Measurements from ENCODE around the gene UEVLD.
"Not testable (repeated sequence)": the region's sequence is repeated elsewhere in the genome, so short reads cannot be mapped to it uniquely, and the experiment has no call there.

Gene UEVLD

DNA sequence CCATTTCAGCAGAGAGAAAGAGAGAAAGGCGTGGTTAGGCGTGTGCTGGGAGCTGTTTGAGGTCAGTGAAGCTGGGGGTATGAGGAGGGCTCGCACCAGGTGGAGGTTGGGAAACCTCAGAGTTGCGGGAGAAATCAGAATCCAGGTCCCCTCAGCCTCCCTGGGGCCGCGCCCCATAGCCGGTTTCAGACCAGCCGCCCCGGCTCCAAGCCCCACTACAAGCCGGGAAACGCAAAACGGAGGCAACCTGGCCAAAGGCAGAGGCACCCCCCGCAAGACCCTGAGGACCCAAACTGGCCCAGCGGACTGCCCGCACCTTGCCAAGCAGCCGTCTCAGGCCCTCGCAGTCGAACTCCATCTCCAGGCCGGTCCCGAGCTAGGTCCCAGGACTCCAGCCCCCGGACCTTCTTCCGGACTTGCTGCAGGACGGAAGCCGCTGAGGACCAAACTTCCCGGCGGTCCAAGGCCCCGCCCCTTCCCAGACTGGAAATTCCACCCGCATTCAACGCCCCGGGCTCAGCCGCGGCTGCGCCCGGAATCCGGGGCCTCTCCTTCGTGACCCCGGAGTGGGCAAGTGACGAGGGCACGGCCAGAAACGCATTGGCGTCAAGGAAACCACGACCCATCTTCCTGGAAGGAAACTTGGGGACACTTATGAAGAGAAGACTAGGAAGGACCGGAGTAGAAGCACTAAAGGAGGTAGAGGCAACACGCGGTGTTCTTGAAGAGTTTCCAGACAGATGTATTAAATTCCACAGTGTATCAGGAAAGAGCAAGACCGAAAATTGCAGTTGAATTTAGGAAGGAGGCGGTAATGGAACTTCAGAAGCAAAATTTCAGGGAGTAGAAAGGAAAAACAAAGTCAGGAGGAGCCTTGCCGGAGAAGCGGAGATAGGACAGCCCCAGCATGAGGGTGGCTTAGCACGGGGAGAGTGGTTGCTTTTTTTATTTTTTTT is at the start of gene UEVLD:
UEVLD (minus strand) TSS at position 438 of the 956 bp plus-strand sequence; CDS start at position 358, 80 bp downstream.
- DNase-seq: peak; percentile 82 to 84

DNA sequence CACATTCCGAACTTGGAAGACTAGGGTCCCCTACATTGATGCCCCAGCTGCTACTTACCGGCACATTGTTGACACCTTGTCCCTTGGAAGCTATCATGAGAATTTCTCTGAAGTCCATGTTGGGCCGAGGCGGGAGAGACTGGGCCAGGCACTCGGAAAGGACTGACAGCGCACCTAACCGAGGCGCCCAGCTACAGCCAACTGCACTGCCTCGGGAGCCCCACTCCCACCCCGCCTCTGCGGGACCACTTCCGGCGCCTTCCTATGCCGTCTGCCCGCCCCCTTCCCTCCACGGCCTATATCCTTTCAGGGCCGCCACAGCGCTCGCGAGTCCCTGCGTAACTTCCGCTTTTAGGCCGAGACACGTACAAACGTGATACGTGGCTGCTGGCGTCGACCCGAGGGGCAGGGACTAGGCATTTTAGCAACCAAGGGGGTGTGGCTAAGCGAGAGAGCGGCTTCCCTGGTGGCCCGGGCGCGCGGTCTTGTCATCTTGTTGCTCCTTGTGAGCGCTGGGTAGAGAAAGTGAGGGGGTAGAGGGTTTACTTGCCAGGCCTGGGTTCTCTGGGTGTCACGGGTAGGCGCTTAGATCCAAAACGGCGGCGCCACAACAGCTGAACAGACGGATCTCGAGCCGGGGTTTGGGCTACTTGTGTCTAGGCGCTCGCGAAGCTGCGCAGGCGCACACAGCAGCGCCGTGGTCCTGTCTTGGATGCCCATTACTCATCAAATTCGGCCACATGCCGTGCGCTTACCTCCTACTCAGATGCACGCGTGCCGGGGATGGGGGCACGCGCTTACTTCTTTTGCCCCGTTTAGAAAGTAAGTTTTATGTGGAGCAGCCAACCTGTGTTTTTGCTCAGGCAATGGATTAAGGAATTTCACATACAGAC is 45.9 kb upstream of the UEVLD start, which contains the start of gene SPTY2D1:
SPTY2D1 (minus strand) TSS at position 203 of the 893 bp plus-strand sequence; CDS start at position 118, 85 bp downstream.
- peak; percentile 97 to 99 for DNase-seq

DNA sequence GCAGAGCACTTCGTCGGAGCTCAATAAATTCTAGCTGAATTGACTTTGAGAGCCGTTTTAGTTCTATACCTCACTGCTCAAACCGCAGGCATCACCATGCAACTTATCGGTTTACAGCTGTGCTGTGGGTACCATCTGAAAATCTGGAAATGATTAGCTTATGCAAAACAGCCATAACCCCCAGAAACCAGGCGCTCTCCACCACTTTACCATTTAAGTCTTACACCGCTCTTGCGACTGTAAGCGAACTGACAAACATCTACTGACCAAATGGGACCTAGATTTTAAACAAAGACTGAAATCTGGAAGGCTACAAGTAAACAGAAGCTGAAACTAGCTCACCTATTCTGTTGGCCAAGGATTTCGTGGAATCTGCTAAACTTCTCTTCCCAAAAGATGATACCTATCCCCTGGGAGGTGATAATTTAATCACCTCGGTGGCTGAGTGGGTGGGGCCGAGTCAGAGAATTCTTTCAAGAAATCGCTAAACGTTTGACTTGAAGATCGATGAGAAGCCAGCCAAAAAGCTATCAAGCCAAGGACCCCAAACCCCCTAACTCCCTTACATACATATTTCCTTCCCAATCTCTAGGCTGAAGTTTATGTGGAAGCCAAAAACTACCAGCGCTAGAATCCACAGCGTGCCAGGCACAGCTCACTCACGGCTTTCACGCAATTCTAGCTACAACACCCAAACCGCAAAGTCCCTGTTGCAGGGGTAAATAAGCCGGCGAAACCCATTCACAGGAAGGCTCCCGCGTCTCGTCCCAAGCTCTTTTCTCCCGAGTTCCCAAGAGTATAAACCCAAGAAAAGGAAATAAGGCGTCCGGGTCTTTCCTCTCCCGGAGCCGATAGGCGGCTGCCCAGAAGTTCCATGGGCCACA is 45.0 kb upstream of the UEVLD start:
- DNase-seq: no peak

DNA sequence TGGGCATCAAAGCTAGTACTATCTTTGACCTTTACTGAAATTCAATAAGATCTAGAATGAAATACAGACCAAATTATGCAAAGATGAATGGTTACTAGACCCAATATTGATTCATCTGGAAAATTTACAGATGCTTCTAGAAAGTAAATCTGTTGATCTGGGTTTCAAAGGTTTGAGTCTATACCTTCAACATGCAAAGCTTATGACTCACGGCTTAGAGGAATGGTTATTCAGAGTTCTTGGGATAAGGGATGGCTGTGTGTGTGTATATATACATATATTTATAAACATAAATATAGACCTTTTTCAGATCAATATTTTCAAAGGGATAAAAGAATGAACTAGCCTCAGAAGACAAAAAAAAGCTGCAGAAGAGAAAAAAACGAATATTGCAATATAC is 44.3 kb upstream of the UEVLD start:
- DNase-seq: no peak

DNA sequence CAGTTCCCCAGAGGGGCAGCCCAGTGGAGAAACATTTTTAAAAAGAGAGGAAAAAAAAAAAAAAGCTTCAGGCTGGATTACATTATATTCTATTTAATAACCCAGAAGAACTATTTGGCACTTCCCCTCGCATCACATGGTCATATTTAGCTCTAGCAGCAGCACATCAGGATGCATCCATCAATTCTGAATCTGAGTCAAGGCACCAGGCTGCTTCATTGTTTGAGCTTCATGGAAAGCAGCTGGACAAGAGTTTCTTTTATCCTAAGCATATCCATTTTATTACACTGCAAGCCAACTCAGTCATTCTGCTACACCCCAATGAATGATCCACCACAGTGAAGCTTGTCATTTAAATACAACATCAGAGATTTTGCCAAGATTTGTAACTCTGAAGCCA is 35.6 kb upstream of the UEVLD start:
- DNase-seq: no peak

DNA sequence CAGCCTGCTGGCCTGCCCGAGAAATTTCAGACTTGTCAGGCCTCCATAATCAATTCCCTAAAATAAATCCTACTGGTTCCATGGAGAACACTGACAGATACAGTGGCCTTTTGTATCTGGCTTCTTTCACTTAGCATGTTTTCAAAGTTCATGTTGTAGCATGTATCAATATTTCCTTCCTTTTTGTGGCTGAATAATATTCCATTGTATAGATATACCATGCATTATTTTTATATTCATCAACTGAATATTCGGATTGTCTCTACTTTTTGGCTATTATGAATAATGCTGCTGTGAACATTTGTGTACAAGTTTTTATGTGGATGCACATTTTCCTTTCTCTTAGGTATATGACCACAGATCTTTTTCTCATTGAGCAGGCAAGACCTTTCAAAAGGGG is 35.2 kb upstream of the UEVLD start:
- DNase-seq: no peak

DNA sequence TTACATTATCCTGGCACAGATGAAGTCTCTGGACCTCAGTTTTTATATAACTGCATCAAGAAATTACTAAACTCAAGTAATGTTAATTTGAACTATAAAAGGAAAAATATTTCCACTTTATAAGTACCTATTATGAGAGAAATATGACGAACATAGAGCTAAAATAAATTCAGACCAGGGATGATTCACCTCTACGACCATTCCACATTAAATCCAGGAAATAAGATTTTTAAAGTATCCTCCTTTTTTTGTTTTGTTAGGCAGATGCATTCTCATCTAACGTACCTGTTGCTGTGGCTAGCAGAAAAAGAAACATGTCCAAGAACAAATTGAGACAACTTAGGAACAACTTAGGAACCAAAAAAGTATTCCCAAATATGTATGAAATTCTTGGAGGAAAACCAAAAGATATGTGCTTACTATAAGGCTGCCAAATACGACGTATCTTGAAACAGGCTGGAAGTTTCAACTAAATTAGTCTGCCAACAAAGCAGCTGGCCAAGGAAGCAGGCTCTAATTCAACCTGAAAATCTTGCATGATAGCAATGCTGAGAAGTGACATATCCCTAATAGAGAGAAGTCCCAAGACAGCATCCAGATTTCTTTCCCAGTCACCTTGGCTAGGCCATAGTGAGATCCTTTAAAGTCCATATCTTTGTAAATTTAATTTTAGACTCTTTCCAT is 29.9 kb upstream of the UEVLD start:
- DNase-seq: no peak

DNA sequence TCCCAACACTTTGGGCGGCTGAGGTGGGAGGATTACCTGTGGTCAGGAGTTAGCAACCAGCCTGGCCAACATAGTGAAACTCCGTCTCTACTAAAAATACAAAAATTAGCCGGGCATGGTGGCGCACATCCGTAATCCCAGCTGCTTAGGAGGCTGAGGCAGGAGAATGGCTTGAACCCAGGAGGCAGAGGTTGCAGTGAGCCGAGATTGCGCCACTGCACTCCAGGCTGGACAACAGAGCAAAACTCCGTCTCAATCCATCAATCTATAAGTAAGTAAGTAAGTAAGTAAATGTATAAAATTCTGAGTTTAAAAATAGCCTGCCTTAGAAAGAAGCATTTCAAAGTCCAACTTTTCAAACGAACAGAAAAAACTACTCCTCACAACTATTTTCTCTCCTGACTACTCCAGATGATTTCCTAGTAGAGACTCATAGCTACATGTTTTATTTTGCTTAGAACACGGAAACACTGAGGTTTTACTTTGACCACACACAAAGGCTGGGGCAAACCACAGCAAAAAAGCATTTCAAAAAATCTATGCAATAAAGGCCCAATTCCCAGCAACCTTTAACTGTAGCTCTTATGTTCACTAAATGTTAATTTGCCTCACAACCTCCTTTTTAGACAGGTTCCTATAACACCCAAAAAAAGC is 29.3 kb upstream of the UEVLD start:
- no peak for DNase-seq

DNA sequence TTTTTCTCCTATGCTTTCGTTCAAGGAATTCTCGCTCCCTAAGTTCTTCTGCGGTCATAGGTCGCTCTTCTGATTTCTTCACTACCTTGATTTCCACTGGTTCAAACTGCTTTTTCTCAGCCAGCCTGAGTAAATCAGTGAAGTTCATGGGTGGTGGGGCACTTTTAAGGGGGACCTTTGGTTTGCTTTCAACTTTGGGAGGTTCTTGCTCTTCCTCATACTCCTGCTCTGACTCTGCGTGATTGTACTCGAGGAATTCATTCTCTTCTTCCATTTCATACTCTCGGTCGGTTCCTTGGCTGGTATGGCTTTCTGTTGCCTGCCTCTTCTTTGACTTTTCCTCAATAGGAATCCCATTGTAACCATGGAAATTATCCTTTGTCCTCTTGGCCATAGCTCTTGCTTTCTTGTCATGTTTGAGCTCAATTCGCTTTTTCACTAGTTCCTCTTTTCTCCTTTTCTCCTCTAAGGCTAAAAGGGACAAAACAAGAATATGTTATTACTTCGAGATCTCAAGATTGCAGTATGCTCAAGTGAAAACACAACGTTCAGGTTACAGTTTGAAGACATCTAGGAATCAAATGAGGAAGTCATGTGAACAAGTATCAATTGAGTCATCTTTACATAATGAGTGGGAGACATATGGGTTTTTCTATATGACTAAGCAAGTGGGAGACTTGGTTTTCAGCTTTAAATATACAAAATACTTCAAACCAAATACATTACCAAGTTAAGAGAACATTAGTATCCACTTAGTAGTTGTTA is 27.3 kb upstream of the UEVLD start:
- DNase-seq: no peak

DNA sequence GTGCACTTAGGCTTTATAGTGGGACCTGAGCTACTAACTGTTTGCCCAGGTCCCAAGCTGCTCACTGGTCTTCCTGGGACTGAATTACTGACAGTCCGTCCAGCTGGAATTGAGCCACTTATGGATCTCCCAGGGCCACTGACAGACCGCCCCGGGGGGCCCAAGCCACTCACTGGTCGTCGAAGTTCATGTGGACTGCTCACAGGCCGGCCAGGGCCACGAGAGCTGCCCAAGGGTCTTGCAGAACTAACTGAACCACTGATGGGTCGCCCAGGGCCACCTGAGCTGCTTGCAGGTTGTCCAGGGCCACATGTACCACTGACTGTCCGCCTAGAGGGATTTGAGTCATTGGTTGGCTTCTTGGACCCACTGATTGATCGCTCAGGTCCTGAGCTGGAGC is 26.1 kb upstream of the UEVLD start:
- no peak for DNase-seq

DNA sequence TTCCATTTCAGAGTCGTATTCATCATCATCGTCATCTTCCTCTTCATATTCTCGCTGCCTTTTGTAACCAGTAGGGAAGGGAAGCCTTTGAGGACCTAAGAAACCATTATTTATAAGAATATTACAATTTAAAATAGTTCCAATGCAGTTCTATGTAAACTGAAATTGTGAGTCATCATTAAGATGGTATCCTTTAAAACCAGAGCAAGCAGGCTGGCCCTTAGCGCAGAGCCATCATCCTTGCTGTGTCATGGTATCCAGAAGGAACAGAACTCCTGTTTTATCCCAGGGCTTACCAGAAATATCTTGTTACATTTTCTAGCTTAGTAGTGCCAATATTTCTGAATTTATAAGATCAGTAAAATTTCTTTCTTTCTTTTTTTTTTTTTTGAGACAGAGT is 23.9 kb upstream of the UEVLD start:
- DNase-seq: no peak

DNA sequence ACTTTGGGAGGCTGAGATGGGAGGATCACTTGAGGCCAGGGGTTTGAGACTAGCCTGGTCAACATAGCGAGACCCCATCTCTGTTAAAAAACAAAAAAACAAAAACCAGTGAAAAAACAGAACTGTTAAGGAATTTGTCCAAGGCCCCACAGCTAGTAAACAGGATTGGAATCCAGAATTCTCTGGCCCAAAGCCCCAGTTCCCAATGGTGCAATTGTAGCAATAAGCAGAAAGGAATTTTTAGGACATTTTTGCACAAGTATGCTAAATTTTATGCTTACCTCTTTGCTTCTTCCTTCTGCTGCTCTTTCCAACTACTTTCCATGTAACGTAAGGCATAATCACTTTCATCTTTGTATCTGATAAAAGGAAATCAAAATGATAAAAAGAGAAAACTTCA is 22.7 kb upstream of the UEVLD start:
- DNase-seq: no peak

DNA sequence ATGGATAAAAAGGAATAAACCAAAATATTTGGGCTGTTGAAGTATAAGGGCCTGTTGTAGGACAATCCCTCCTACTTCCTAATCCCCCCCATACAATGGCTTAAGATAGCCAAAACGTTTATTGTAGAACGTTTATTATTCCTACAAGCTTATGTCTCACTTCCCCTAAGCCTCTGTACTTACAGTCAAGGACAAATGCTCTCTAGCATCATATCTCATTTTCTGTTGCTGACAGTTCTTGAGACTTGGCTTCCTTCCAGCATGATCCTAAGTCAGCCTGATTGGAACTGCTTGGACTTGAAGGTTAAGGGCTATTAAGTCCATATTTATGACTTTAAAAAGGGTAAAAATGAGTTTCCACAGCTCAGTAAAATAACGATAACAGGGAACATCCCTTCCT is 19.8 kb upstream of the UEVLD start:
- DNase-seq: no peak

DNA sequence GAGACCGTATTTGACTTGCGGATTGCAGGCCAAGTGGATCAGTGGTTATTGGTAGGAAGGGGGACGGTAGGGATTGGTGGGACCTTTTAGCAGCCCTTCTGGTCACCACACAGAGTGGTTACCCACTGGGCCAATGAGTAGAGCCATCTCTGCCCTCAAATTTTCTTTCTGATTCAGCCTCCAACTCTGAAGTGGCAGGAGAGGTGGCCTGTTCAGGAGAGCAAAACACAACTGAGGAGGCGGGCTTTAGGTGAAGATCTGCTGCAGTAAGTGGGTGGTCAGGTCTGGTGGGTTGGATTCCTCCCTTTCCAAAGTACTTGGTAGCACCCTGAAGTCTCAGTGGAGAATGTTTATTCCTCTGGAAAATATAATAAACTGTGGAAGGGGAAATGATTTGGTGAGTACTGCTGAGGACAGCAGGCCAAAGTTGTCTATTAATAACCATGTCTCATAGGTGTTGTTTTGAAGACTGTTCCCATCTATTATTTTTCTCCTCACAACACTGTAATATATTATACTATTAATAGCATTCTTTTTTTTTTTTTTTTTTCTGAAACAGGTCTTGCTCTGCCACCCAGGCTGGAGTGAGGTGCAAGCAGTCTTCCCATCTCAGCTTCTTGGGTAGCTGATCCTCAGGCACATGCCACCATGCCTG is 12.5 kb upstream of the UEVLD start:
- DNase-seq: no peak

DNA sequence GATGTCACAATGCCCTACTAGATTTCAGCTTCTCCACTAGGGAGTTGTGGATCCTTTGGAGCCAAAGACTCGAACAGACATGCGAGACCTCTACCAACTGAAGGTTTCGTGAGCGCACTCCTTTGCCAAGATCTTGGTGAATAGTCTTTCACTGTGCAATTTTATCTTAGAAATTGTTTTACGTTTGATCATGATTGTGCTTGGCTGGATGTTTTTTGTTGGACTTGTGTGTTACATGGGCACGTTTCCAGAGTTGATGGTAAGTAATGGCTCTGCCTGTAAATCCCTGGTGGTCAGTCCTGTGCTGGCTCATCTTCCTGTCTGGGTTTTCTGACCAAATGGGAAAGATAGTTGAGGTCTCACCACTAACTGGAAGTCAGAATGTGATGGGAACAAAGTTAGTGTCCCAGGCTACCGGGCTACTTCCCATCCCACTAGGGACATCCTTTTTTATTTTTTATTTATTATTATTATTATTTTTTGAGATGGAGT is 11.3 kb upstream of the UEVLD start, which contains the start of gene MISFA:
MISFA (plus strand) TSS at position 51 of the 492 bp plus-strand sequence; CDS start at position 191, 140 bp downstream.
- no peak for DNase-seq

DNA sequence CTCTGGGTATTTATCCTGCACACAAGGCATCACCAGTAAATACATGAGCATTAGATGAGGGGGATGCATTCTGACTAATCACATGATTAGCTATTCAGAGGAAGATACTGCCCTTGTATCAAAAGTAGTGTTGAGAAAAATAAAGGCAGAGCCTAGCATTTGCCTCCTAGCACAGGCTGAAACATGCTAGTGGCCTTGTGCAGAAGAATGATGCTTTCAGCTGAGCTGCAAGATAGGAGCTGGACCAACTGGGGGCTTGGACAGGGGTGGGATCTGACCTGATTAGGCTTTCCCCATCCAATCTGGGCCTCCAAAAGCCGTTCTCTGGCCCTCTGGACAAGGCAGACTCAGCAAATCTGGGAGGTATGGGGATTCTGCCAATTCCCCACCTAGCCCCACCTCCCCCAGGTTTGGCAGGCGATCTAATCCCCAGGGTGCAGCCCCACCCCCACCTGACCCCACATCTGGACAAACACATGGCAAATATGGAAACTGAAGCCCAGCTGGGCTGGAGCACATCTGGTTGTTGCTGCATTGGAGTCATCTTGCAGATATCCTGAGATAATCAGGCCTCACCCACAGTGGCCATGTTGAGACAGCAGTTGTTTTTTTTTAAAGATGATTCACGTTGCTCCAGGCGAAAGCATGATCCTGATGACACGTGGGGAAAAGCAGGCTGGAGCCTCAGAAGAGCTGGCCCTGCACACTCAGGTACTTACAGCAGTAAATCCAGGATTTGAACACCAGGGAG is 6.6 kb upstream of the UEVLD start:
- DNase-seq: no peak

DNA sequence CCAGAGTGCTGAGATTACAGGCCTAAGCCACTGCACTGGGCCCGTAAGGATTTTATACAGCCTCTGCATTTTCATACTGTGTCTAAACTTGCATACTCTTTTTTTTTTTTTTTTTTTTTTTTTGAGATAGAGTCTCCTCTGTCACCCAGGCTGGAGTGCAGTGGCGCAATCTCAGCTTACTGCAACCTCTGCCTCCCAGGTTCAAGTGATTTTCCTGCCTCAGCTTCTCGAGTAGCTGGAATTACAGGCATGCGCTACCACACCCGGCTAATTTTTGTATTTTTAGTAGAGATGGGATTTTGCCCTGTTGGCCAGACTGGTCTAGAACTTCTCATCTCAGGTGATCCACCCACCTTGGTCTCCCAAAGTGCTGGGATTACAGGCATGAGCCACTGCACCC is 5.6 kb upstream of the UEVLD start:
- not testable (repeated sequence) for DNase-seq

DNA sequence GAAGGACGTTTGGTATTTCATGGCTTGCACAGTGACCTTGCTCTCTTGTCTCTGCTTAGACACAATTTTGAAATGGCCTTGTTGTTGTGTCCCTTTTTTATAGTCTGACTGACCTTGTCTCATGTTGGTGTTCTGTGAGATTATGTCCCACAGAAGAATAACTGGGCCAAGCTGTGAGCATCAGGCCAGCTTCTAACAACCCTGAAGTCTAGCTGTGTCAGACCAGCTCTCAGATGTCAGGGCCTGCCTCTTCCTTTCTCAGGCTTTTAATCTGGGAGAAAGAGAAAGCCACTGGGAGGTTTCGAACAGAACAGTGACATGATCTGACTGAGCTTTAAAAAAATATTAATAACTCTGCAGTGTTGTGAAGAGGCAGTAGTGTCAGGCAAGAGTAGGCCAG is 2.0 kb upstream of the UEVLD start:
- no peak for DNase-seq

DNA sequence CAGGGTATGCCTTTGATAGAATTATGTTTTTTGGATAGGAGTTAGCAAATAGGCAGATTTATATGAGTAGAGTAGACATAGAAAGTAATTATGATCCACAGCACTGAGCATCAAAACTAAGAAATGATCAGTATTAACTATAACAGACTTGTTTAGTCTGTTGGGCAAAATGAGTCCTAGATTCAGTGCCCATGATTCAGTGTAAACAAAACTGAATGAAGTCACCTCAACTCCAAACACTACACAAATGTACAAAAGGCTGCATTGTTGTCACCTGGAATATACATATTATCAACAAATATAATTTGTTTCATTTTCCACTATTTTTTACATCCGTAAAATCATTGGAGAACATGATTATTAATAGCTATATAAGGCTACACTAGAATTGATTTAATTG is 6.7 kb downstream of the UEVLD start:
- no peak for DNase-seq
